ENCODE measurements around the gene PNPLA7. TPM values are rescaled to one million over a fixed set of nuclear protein-coding genes. Genes with fewer than 3 reads are reported as not detected.

The PNPLA7 gene
- total RNA-seq, 1 experiment from 2014 or later = 3.9 TPM

DNA sequence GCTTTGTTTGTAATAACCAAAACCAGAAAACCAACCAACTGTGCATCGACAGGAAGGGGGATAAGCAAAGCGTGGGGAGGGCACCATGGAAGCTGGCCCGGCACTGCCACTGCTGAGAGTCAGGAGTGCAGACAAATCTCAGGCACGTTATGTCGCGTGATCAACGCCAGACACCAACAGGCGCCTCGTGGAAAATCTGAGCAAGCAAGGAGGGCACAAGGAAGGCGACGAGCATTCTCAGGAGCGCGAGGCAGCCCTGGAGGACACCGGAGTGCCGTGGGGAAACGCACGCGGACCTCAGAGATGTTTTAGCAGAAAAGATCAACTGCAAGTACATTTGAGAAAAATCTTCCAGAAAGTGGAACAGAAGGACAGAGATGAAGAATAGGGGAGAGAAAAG lies 75.9 kb downstream of the PNPLA7 start:
- H3K27ac ChIP-seq (ENCODE audit: low read length) = no peak overlapping the region
- H3K4me3 ChIP-seq (ENCODE audit: low read depth in 2 of 2, low read length in 2 of 2) = no peak overlapping the region
- intact Hi-C loops (cut with micrococcal nuclease; ENCODE audit: unreplicated experiment) = no loop called here
- ChIA-PET POLR2A (no interaction called here), CTCF (no interaction called here)
- ATAC-seq (no peak), DNase-seq (ENCODE audit: low read depth, low spot score) (no peak)
- H3K27me3 ChIP-seq (ENCODE audit: control insufficient read depth, insufficient read depth, low read length) = no peaks in the 10 kb centered on the region
- in situ Hi-C loops (cut with HindIII; ENCODE audit: low pct_unique_long_range_greater_than_20kb, low sequenced_read_pairs) = no loop called here
- no peaks in the 10 kb centered on the region for H3K9me3 ChIP-seq (ENCODE audit: control insufficient read depth, insufficient read depth, low read depth, low read length)
- H3K36me3 ChIP-seq (ENCODE audit: control insufficient read depth, insufficient read depth, low read length) = no peaks in the 10 kb centered on the region
- no TSS peak for BruUV-seq (replicated peaks)
- TF ChIP-seq TCF7L2 (IDR thresholded peaks at IDR 0.05; ENCODE audit: low read depth, low read length) = no peak
- TF ChIP-seq CTCF (IDR thresholded peaks at IDR 0.05) = no peak
- TF ChIP-seq SIN3A (IDR thresholded peaks at IDR 0.05; ENCODE audit: borderline replicate concordance, insufficient read depth, low read depth, low read length) = no peak
- no peak for TF ChIP-seq REST (IDR thresholded peaks at IDR 0.05; ENCODE audit: insufficient read depth in 1 of 2, low read depth in 2 of 2, low read length in 1 of 2)
- TF ChIP-seq POLR2AphosphoS5 (IDR thresholded peaks at IDR 0.05; ENCODE audit: low read depth, low read length) = no peak
- no peaks in the 10 kb centered on the region for H3K4me1 ChIP-seq (ENCODE audit: control insufficient read depth, insufficient read depth, low read length)

DNA sequence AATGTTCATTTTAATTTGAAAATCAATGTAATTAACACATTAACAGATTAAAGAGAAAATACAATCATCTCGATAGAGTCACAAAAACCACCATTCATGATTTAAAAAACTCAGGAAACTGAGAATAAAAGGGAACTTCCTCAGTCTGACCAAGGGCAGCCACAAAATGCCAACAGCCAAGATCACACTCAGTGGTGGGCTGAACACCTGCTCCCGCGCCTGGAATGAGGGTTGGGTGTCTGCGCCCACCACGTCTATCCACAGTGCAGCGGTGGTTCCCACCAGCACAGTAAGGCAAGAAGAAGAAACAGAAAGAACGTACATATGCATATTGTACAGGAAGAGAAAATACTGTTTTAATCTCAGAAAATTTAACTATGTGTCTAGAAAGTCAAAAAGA lies 79.4 kb downstream of the PNPLA7 start:
- H3K36me3 ChIP-seq (ENCODE audit: control insufficient read depth, insufficient read depth, low read length) = no peaks in the 10 kb centered on the region
- POLR2A ChIA-PET = no interaction called here
- in situ Hi-C loops (cut with HindIII; ENCODE audit: low pct_unique_long_range_greater_than_20kb, low sequenced_read_pairs) = no loop called here

More for the DNA sequence above, 79.4 kb downstream of the PNPLA7 start:
- BruUV-seq (replicated peaks) = no TSS peak
- ATAC-seq (no peak), DNase-seq (ENCODE audit: low read depth, low spot score) (no peak)
- H3K27ac ChIP-seq (ENCODE audit: low read length) = no peak overlapping the region
- CTCF ChIA-PET = no interaction called here
- no peaks in the 10 kb centered on the region for H3K9me3 ChIP-seq (ENCODE audit: control insufficient read depth, insufficient read depth, low read depth, low read length)
- H3K4me1 ChIP-seq (ENCODE audit: control insufficient read depth, insufficient read depth, low read length) = no peaks in the 10 kb centered on the region
- intact Hi-C loops (cut with micrococcal nuclease; ENCODE audit: unreplicated experiment) = no loop called here
- no peaks in the 10 kb centered on the region for H3K27me3 ChIP-seq (ENCODE audit: control insufficient read depth, insufficient read depth, low read length)
- TF ChIP-seq TCF7L2 (IDR thresholded peaks at IDR 0.05; ENCODE audit: low read depth, low read length) (no peak), SIN3A (IDR thresholded peaks at IDR 0.05; ENCODE audit: borderline replicate concordance, insufficient read depth, low read depth, low read length) (no peak), REST (IDR thresholded peaks at IDR 0.05; ENCODE audit: insufficient read depth in 1 of 2, low read depth in 2 of 2, low read length in 1 of 2) (no peak), CTCF (IDR thresholded peaks at IDR 0.05) (no peak), POLR2AphosphoS5 (IDR thresholded peaks at IDR 0.05; ENCODE audit: low read depth, low read length) (no peak)
- no peak overlapping the region for H3K4me3 ChIP-seq (ENCODE audit: low read depth in 2 of 2, low read length in 2 of 2)

Measured in Panc1 (cell line).